ENCODE results near the gene LCA5L. TPM values are rescaled to one million over a fixed set of nuclear protein-coding genes. Genes with fewer than 3 reads are reported as not detected.

Gene LCA5L
- total RNA-seq, 4 donors from 2014 or later: 2.3 to 7.9 (median 4.9) TPM

- no peak for DNase-seq
- in situ Hi-C loops (cut with MboI; ENCODE audit: low sequenced_read_pairs in 4 of 4) (no loop called here), intact Hi-C loops (cut with DNase I; ENCODE audit: low total_unique reads) (no loop called here)
- H3K9me3 ChIP-seq: no peaks in the 10 kb centered on the region
- peaks cover 12 to 22% of the 10 kb centered on the region in 2 donors for H3K4me1 ChIP-seq
- H3K27ac ChIP-seq: peak overlapping the region in 1 of 4 donors; percentile 90
- no peaks in the 10 kb centered on the region for H3K27me3 ChIP-seq
- H3K4me3 ChIP-seq: no peak overlapping the region
- TF ChIP-seq CTCF (IDR thresholded peaks at IDR 0.05 in 4 of 5, conservative IDR thresholded peaks at IDR 0.05 in 1 of 5): no peak
- TF ChIP-seq POLR2A (IDR thresholded peaks at IDR 0.05): no peak
- no peak for ATAC-seq
- H3K36me3 ChIP-seq: no peaks in the 10 kb centered on the region
These were observed 1.7 kb upstream of the LCA5L start for GRCh38 chr21:39447264-39447663.

- Histone ChIP-seq H3K4me3 (peak overlapping the region; percentile 81 to 100 (median 86)), H3K9me3 (no peaks in the 10 kb centered on the region), H3K27me3 (no peaks in the 10 kb centered on the region), H3K4me1 (peaks cover 8 to 12% of the 10 kb centered on the region in 2 donors), H3K27ac (peak overlapping the region; percentile 85 to 94 (median 92)), H3K36me3 (no peaks in the 10 kb centered on the region)
- ATAC-seq: no peak
- DNase-seq: no peak
- intact Hi-C loops (cut with DNase I; ENCODE audit: low total_unique reads) (loop anchor here (2.0 kb wide), 1 partner anchor 64 kb away; a partner anchor contains a TSS), in situ Hi-C loops (cut with MboI; ENCODE audit: low sequenced_read_pairs in 4 of 4) (no loop called here)
- no peak for TF ChIP-seq CTCF (IDR thresholded peaks at IDR 0.05 in 4 of 5, conservative IDR thresholded peaks at IDR 0.05 in 1 of 5)
- TF ChIP-seq POLR2A (IDR thresholded peaks at IDR 0.05): no peak
These were observed 977 bp downstream of the LCA5L start for GRCh38 chr21:39444421-39445180.

GRCh38 chr21:39441502-39442475 lies 3.8 kb downstream of the LCA5L start:
- Histone ChIP-seq H3K4me1 (peaks cover 8 to 12% of the 10 kb centered on the region in 2 donors), H3K27ac (no peak overlapping the region), H3K27me3 (no peaks in the 10 kb centered on the region), H3K36me3 (no peaks in the 10 kb centered on the region), H3K4me3 (no peak overlapping the region), H3K9me3 (no peaks in the 10 kb centered on the region)
- intact Hi-C loops (cut with DNase I; ENCODE audit: low total_unique reads) (no loop called here), in situ Hi-C loops (cut with MboI; ENCODE audit: low sequenced_read_pairs in 4 of 4) (no loop called here)
- no peak for DNase-seq
- TF ChIP-seq CTCF (IDR thresholded peaks at IDR 0.05 in 4 of 5, conservative IDR thresholded peaks at IDR 0.05 in 1 of 5) (peak; percentile 28 to 79 (median 51)), POLR2A (IDR thresholded peaks at IDR 0.05) (no peak)
- ATAC-seq: no peak

GRCh38 chr21:39439232-39439631 lies 6.3 kb downstream of the LCA5L start:
- H3K4me1 ChIP-seq: no peaks in the 10 kb centered on the region
- ATAC-seq: no peak
- H3K9me3 ChIP-seq: no peaks in the 10 kb centered on the region
- intact Hi-C loops (cut with DNase I; ENCODE audit: low total_unique reads) (no loop called here), in situ Hi-C loops (cut with MboI; ENCODE audit: low sequenced_read_pairs in 4 of 4) (no loop called here)
- no peaks in the 10 kb centered on the region for H3K27me3 ChIP-seq
- TF ChIP-seq CTCF (IDR thresholded peaks at IDR 0.05 in 4 of 5, conservative IDR thresholded peaks at IDR 0.05 in 1 of 5) (no peak), POLR2A (IDR thresholded peaks at IDR 0.05) (no peak)
- H3K27ac ChIP-seq: no peak overlapping the region
- DNase-seq: no peak
- no peak overlapping the region for H3K4me3 ChIP-seq
- no peaks in the 10 kb centered on the region for H3K36me3 ChIP-seq

Data from gastrocnemius medialis (tissue), 4 donors.